ENCODE data around the gene CDH13.

CDH13 gene

GRCh38 chr16:83231729-83232128 is 605.0 kb downstream of the CDH13 start:
- DNase-seq (ENCODE audit: low read depth in 2 of 2), result no peak

- DNase-seq (ENCODE audit: low read depth in 2 of 2), result no peak
These were observed 606.4 kb downstream of the CDH13 start for GRCh38 chr16:83233153-83233552.

GRCh38 chr16:83238949-83239691 is 612.4 kb downstream of the CDH13 start:
- no peak for DNase-seq (ENCODE audit: low read depth in 2 of 2)

GRCh38 chr16:83244057-83244456 is 617.3 kb downstream of the CDH13 start:
- no peak for DNase-seq (ENCODE audit: low read depth in 2 of 2)

GRCh38 chr16:83245061-83245460 is 618.3 kb downstream of the CDH13 start:
- DNase-seq (ENCODE audit: low read depth in 2 of 2), result no peak

GRCh38 chr16:83247767-83248372 is 621.1 kb downstream of the CDH13 start:
- DNase-seq (ENCODE audit: low read depth in 2 of 2), result no peak

GRCh38 chr16:83248735-83249463 is 622.1 kb downstream of the CDH13 start:
- DNase-seq (ENCODE audit: low read depth in 2 of 2), result no peak

GRCh38 chr16:83253521-83253920 is 626.8 kb downstream of the CDH13 start:
- DNase-seq (ENCODE audit: low read depth in 2 of 2), result no peak

- no peak for DNase-seq (ENCODE audit: low read depth in 2 of 2)
These were observed 631.7 kb downstream of the CDH13 start for GRCh38 chr16:83258366-83258928.

GRCh38 chr16:83266848-83267553 is 640.2 kb downstream of the CDH13 start:
- DNase-seq (ENCODE audit: low read depth in 2 of 2), result no peak

GRCh38 chr16:83268169-83268568 is 641.4 kb downstream of the CDH13 start:
- no peak for DNase-seq (ENCODE audit: low read depth in 2 of 2)

- DNase-seq (ENCODE audit: low read depth in 2 of 2), result no peak
These were observed 642.3 kb downstream of the CDH13 start for GRCh38 chr16:83269048-83269447.

- no peak for DNase-seq (ENCODE audit: low read depth in 2 of 2)
These were observed 642.8 kb downstream of the CDH13 start for GRCh38 chr16:83269541-83269940.

- DNase-seq (ENCODE audit: low read depth in 2 of 2), result no peak
These were observed 643.3 kb downstream of the CDH13 start for GRCh38 chr16:83270061-83270460.

GRCh38 chr16:83270640-83271039 is 643.9 kb downstream of the CDH13 start:
- DNase-seq (ENCODE audit: low read depth in 2 of 2), result no peak

GRCh38 chr16:83271123-83271522 is 644.4 kb downstream of the CDH13 start:
- DNase-seq (ENCODE audit: low read depth in 2 of 2), result no peak

- no peak for DNase-seq (ENCODE audit: low read depth in 2 of 2)
These were observed 645.3 kb downstream of the CDH13 start for GRCh38 chr16:83271970-83272575.

- no peak for DNase-seq (ENCODE audit: low read depth in 2 of 2)
These were observed 646.1 kb downstream of the CDH13 start for GRCh38 chr16:83272843-83273242.

GRCh38 chr16:83273504-83274173 is 646.9 kb downstream of the CDH13 start:
- DNase-seq (ENCODE audit: low read depth in 2 of 2), result no peak

- DNase-seq (ENCODE audit: low read depth in 2 of 2), result no peak
These were observed 652.5 kb downstream of the CDH13 start for GRCh38 chr16:83279251-83279650.

- no peak for DNase-seq (ENCODE audit: low read depth in 2 of 2)
These were observed 659.2 kb downstream of the CDH13 start for GRCh38 chr16:83285921-83286320.
